ENCODE results near the gene TAF5.

DNA sequence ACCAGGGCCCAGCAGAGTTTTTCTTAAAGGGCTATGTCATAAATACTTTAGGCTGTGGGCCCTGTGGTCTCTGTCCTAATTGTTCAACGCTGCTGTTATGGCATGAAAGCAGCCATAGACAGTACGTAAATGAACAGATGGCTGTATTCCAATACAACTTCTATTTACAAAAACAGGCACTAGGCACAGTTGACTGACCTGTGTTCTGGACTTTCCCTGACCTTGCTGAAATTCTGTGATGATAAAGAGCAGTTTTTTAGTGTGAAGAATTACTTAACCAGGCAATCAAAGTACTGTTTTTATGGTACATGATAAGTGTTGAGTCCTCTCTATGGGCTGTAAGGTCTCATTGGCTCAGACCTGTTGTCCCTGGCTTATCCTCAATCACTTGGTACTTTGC lies 45.8 kb downstream of the TAF5 start:
- TF ChIP-seq CTCF (conservative IDR thresholded peaks at IDR 0.05; ENCODE audit: low read depth in 2 of 2) (no peak), POLR2AphosphoS5 (IDR thresholded peaks at IDR 0.05; ENCODE audit: low read depth) (no peak), EZH2 (IDR thresholded peaks at IDR 0.05; ENCODE audit: low read depth, unreplicated experiment) (no peak), EZH2phosphoT487 (IDR thresholded peaks at IDR 0.05; ENCODE audit: unreplicated experiment) (no peak), CREB1 (CRISPR knock-in tag; IDR thresholded peaks at IDR 0.05; ENCODE audit: low read depth) (no peak), NANOG (IDR thresholded peaks at IDR 0.05; ENCODE audit: borderline replicate concordance) (no peak)
- TF ChIP-seq, protein P1, sequence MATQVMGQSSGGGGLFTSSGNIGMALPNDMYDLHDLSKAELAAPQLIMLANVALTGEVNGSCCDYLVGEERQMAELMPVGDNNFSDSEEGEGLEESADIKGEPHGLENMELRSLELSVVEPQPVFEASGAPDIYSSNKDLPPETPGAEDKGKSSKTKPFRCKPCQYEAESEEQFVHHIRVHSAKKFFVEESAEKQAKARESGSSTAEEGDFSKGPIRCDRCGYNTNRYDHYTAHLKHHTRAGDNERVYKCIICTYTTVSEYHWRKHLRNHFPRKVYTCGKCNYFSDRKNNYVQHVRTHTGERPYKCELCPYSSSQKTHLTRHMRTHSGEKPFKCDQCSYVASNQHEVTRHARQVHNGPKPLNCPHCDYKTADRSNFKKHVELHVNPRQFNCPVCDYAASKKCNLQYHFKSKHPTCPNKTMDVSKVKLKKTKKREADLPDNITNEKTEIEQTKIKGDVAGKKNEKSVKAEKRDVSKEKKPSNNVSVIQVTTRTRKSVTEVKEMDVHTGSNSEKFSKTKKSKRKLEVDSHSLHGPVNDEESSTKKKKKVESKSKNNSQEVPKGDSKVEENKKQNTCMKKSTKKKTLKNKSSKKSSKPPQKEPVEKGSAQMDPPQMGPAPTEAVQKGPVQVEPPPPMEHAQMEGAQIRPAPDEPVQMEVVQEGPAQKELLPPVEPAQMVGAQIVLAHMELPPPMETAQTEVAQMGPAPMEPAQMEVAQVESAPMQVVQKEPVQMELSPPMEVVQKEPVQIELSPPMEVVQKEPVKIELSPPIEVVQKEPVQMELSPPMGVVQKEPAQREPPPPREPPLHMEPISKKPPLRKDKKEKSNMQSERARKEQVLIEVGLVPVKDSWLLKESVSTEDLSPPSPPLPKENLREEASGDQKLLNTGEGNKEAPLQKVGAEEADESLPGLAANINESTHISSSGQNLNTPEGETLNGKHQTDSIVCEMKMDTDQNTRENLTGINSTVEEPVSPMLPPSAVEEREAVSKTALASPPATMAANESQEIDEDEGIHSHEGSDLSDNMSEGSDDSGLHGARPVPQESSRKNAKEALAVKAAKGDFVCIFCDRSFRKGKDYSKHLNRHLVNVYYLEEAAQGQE (IDR thresholded peaks at IDR 0.05; ENCODE audit: unreplicated experiment): no peak
